Adrenal gland (tissue), 12 donors: ENCODE measurements around the gene IRF2BP2. TPM values are rescaled to one million over a fixed set of nuclear protein-coding genes. Genes with fewer than 3 reads are reported as not detected.
A peak's percentile ranks its signal among the peaks of the same experiment; 100 is the strongest.

Source experiments
- DNase-seq, 7 donors: peaks; one replicate each; pipeline ENCODE4 v3.0.0-alpha.2; 2019 to 2020
- H3K27ac ChIP-seq, 5 donors: fragments of 200-600 bp; sonication (generic) in 4 of 5; 1 replicate in 3 of 5; 2 replicates in 2 of 5; pipeline versions ENCODE4 v1.5.1 to v1.8.0; 2016 to 2020; ENCODE audit warnings: mild to moderate bottlenecking in 1 of 5
- H3K27me3 ChIP-seq: fragments of 200-600 bp; 2 replicates; pipeline ENCODE4 v1.8.0; 2021
- H3K36me3 ChIP-seq, 2 donors: fragments of 200-600 bp; replicated peaks in 1 of 2; 1 replicate in 1 of 2; 2 replicates in 1 of 2; pipeline versions ENCODE4 v1.5.1 to v1.8.0; 2018 to 2022
- H3K4me1 ChIP-seq, 2 donors: fragments of 200-600 bp; replicated peaks in 1 of 2; 1 replicate in 1 of 2; 2 replicates in 1 of 2; pipeline versions ENCODE4 v1.5.1 to v1.8.0; 2018 to 2021
- H3K4me3 ChIP-seq, 4 donors: fragments of 200-600 bp; sonication (generic) in 3 of 4; one replicate each; pipeline ENCODE4 v1.5.1; 2016 to 2018
- H3K9me3 ChIP-seq, 3 donors: fragments of 200-600 bp; sonication (generic) in 1 of 3; replicated peaks in 1 of 3; 1 replicate in 2 of 3; 2 replicates in 1 of 3; pipeline versions ENCODE4 v1.5.1 to v1.8.0; 2016 to 2021
- POLR2A ChIP-seq, 2 donors: fragments of 450-650 bp; IDR thresholded peaks; one replicate each; pipeline ENCODE4 v1.6.1; 2017; ENCODE audit warnings: antibody characterized with exemption in 2 of 2, mild to moderate bottlenecking in 2 of 2, moderate library complexity in 1 of 2
- WGBS, 4 donors: extraction: QIAGEN DNeasy Blood & Tissue Kit in 2 of 4; methylation state at CpG; one replicate each; pipeline versions ENCODE4 v1.1.5 to v1.1.7; 2013 to 2017; 5-methylcytosine and 5-hydroxymethylcytosine counted together
- intact Hi-C, 2 donors: fragments of 100-400 bp; cut with DNase I; formaldehyde crosslinking; loops; one replicate each; pipeline versions ENCODE4 v1.14.1 to v1.15.0; 2022 to 2023
- polyA plus RNA-seq, 3 donors: library from polyadenylated mRNA; stranded (reverse); fragments of 200-250 nt in 2 of 3; fragments of 350-450 nt in 1 of 3; fragmentation: Illumina TruSeq in 1 of 3; extraction: RNeasy Lipid Tissue Mini Kit (QIAGEN cat#74804) in 1 of 3; gene quantifications; one replicate each; pipeline ENCODE4 v1.2.3, GENCODE V29; 2013 to 2014
- total RNA-seq, 9 donors: library from RNA; depleted of rRNA in 4 of 9; stranded (reverse); fragments of >200 nt in 4 of 9; fragments of 120-200 nt in 1 of 9; fragmentation: NEBNext Ultra II Directional in 1 of 9; extraction: Animal tissue kit (Norgen Biotek cat#: 25700) in 1 of 9; gene quantifications; one replicate each; pipeline versions ENCODE4 v1.1.0 to v1.2.4, GENCODE V29; 2013 to 2023
- TF ChIP-seq, protein P1 (sequence below), 6 experiments: fragments of 450-650 bp in 4 of 6; fragments of 200-600 bp in 2 of 6; sonication (generic) in 1 of 6; IDR thresholded peaks; 1 replicate in 5 of 6; 2 replicates in 1 of 6; pipeline versions ENCODE4 v1.5.1 to v1.8.0; 2016 to 2021; ENCODE audit warnings: antibody characterized with exemption in 6 of 6, mild to moderate bottlenecking in 2 of 6, moderate library complexity in 1 of 6
- donor health status: healthy with polysubstance abuse.
- donor health status: Bipolar disorder and iron deficiency.
- donor health status: DM: yes; HTN: yes; CAD: no.
- donor health status: DM: no; HTN: no; CAD: no.
- donor health status: DM: no; HTN: no; CAD: no.
- donor health status: DM: yes; HTN: yes; CAD: no.

IRF2BP2 gene
- total and polyA plus RNA-seq, 12 donors, result 37.5 to 182 (median 84.4) TPM

DNA sequence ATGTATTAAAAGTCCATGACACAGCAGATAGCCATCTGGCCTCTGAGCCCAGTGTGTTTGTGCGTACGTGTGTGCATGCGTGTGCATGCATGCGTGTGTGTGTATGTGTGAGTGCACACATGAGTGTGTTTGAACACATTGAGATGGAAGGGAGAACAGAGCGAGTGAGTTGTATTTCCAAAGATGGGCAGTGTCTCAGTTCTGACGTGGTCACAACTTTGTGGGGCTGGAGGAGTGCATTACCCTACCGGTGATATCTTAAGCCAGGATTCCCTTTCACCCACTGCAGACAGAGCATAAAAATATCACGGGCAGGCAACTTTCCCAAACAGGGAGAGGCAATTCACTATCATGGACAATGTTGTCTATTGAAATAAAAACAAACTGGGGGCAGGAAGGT is 27.8 kb downstream of the IRF2BP2 start:
- no peak for DNase-seq
- Histone ChIP-seq H3K36me3 (no peaks in the 10 kb centered on the region), H3K4me1 (peaks cover 22 to 25% of the 10 kb centered on the region in 2 donors), H3K27ac (peak overlapping the region in 2 of 5 donors; percentile 55 to 77), H3K9me3 (no peaks in the 10 kb centered on the region), H3K27me3 (no peaks in the 10 kb centered on the region), H3K4me3 (no peak overlapping the region)
- WGBS, 4 donors, result 69 to 87% (median 79%) methylated on average over 8 of the region's 8 CpGs
- intact Hi-C loops, result no loop called here
- TF ChIP-seq, protein P1, sequence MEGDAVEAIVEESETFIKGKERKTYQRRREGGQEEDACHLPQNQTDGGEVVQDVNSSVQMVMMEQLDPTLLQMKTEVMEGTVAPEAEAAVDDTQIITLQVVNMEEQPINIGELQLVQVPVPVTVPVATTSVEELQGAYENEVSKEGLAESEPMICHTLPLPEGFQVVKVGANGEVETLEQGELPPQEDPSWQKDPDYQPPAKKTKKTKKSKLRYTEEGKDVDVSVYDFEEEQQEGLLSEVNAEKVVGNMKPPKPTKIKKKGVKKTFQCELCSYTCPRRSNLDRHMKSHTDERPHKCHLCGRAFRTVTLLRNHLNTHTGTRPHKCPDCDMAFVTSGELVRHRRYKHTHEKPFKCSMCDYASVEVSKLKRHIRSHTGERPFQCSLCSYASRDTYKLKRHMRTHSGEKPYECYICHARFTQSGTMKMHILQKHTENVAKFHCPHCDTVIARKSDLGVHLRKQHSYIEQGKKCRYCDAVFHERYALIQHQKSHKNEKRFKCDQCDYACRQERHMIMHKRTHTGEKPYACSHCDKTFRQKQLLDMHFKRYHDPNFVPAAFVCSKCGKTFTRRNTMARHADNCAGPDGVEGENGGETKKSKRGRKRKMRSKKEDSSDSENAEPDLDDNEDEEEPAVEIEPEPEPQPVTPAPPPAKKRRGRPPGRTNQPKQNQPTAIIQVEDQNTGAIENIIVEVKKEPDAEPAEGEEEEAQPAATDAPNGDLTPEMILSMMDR (IDR thresholded peaks at IDR 0.05), result no peak
- TF ChIP-seq POLR2A (IDR thresholded peaks at IDR 0.05), result no peak

DNA sequence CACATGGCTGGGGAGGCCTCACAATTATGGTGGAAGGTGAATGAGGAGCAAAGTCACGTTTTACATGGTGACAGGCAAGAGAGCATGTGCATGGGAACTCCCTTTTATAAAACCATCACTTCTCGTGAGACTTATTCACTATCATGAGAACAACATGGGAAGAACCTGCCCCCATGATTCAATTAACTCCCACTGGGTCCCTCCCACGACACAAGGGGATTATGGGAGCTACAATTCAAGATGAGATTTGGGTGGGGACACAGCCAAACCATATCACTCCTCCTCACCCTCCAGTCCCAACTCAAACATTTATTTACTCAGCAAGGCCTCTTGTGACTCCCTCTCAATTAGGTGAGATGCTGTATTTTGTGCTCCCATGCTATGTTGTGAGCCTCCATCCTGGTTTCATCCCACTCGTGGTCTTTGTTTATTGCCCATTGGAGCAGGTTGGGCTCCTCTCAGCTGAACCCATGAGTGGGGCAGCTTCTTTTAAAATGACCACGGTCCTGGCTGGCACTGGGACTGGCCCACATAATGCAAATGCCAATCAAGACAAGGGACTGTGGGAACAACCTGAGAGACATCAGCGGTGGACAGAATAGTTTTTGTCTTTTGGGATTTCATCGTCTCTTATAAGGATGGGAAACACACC is 28.8 kb downstream of the IRF2BP2 start:
- no peaks in the 10 kb centered on the region for H3K36me3 ChIP-seq
- H3K4me1 ChIP-seq, result peaks cover 16 to 18% of the 10 kb centered on the region in 2 donors
- no peaks in the 10 kb centered on the region for H3K9me3 ChIP-seq
- 76 to 92% (median 88%) methylated on average over 7 of the region's 7 CpGs for WGBS, 4 donors
- TF ChIP-seq, protein P1 (IDR thresholded peaks at IDR 0.05), result no peak
- TF ChIP-seq POLR2A (IDR thresholded peaks at IDR 0.05), result no peak
- intact Hi-C loops, result no loop called here
- H3K4me3 ChIP-seq, result no peak overlapping the region
- DNase-seq, result no peak
- no peak overlapping the region for H3K27ac ChIP-seq
- H3K27me3 ChIP-seq, result no peaks in the 10 kb centered on the region

DNA sequence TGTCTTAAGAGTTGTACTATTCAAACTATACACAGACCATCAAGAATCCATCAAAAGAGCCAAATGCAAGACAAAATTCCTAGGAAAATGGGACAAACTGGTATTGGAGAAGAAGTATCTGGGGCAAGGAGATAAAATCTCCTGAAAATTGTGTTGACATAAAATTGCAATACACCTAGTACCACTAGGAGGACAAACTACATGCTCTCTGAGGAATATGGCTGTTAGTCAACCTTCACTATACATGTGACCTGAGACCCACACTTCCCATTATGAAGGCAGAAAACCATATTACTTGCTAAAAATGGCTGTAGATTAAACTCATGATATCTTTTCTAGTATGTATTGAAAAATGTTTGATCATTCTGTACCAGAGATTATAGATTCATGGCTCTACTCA is 30.0 kb downstream of the IRF2BP2 start:
- Histone ChIP-seq H3K4me1 (peaks cover 4 to 8% of the 10 kb centered on the region in 2 donors), H3K27me3 (no peaks in the 10 kb centered on the region), H3K9me3 (no peaks in the 10 kb centered on the region), H3K4me3 (no peak overlapping the region), H3K27ac (no peak overlapping the region), H3K36me3 (no peaks in the 10 kb centered on the region)
- DNase-seq, result no peak
- intact Hi-C loops, result no loop called here
- no peak for TF ChIP-seq POLR2A (IDR thresholded peaks at IDR 0.05)
- TF ChIP-seq, protein P1 (IDR thresholded peaks at IDR 0.05), result peak in 5 of 6 experiments; percentile 15 to 34 (median 28)

DNA sequence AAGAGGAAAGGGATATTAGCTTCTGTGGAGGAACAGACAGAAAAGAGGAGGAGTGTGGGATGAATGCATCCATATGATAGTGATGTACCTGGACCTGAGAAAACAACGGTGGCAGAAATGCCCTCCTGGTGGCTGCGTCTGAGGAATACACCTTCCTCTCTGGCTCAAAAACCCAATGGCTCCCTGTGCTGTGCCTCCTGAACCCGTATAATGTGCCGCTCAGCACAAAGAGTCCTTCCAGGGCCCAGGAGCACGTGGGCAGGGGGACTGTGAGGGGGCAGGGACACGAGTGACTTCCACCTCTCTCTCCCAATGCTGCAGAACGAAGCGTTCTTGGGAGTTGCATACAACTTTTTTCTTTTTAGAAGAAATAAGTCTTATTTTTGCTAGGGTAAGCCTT is 31.2 kb downstream of the IRF2BP2 start:
- Histone ChIP-seq H3K27me3 (no peaks in the 10 kb centered on the region), H3K4me1 (no peaks in the 10 kb centered on the region), H3K4me3 (no peak overlapping the region), H3K27ac (no peak overlapping the region), H3K9me3 (no peaks in the 10 kb centered on the region), H3K36me3 (no peaks in the 10 kb centered on the region)
- DNase-seq, result no peak
- intact Hi-C loops, result no loop called here
- TF ChIP-seq, protein P1 (IDR thresholded peaks at IDR 0.05), result no peak
- no peak for TF ChIP-seq POLR2A (IDR thresholded peaks at IDR 0.05)
- 86 to 90% (median 88%) methylated on average over 8 of the region's 8 CpGs for WGBS, 4 donors
